Adrenal gland (tissue), 5 donors: ENCODE measurements around the gene SPEG.

Experiments
- CTCF ChIP-seq, 6 experiments: fragments of 450-650 bp in 4 of 6; fragments of 200-600 bp in 2 of 6; sonication (generic) in 1 of 6; IDR thresholded peaks; 1 replicate in 5 of 6; 2 replicates in 1 of 6; pipeline versions ENCODE4 v1.5.1 to v1.8.0; 2016 to 2021; ENCODE audit warnings: antibody characterized with exemption in 6 of 6, mild to moderate bottlenecking in 2 of 6, moderate library complexity in 1 of 6
- POLR2A ChIP-seq, 2 donors: fragments of 450-650 bp; IDR thresholded peaks; one replicate each; pipeline ENCODE4 v1.6.1; 2017; ENCODE audit warnings: antibody characterized with exemption in 2 of 2, mild to moderate bottlenecking in 2 of 2, moderate library complexity in 1 of 2
- donor health status: DM: no; HTN: no; CAD: no.

- TF ChIP-seq CTCF (IDR thresholded peaks at IDR 0.05) (peak; percentile 45 to 63 (median 54)), POLR2A (IDR thresholded peaks at IDR 0.05) (no peak)
Measured at GRCh38 chr2:219509780-219510511, 75.3 kb downstream of the SPEG start.
